Measurements from ENCODE around the gene AOX1.

DNA sequence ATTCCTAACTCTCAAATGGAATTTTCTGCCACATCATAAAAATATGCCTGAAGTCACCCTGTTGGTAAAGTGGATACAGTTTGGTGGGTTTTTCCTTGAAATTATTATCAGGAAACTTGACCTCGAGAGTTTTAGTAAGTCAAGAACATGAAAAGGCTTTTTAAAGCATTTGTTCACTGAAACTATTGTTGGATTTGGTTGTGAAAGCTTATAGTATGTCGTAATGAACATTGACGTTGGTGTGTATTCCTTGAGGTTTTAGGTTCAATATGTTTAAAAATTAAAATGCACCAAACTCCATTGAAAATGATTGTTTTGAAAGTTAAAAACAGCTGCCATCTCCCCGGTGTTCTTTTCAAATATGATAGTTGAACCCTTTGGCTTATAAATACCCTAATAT lies 30.8 kb downstream of the AOX1 start:
- no peak for TF ChIP-seq CTCF (IDR thresholded peaks at IDR 0.05)
- TF ChIP-seq POLR2A (IDR thresholded peaks at IDR 0.05) = no peak
